VCaP (cell line): ENCODE results near the gene PLXNA2.

Experiments
- H3K27ac ChIP-seq: fragments of 450-650 bp; 2 replicates; pipeline ENCODE4 v1.5.1; 2017
- TF ChIP-seq, protein P1 (sequence below): fragments of 450-650 bp; conservative IDR thresholded peaks from 2 replicates; pipeline ENCODE4 v1.5.1; 2017; ENCODE audit warnings: mild to moderate bottlenecking, moderate library complexity

Gene PLXNA2

DNA sequence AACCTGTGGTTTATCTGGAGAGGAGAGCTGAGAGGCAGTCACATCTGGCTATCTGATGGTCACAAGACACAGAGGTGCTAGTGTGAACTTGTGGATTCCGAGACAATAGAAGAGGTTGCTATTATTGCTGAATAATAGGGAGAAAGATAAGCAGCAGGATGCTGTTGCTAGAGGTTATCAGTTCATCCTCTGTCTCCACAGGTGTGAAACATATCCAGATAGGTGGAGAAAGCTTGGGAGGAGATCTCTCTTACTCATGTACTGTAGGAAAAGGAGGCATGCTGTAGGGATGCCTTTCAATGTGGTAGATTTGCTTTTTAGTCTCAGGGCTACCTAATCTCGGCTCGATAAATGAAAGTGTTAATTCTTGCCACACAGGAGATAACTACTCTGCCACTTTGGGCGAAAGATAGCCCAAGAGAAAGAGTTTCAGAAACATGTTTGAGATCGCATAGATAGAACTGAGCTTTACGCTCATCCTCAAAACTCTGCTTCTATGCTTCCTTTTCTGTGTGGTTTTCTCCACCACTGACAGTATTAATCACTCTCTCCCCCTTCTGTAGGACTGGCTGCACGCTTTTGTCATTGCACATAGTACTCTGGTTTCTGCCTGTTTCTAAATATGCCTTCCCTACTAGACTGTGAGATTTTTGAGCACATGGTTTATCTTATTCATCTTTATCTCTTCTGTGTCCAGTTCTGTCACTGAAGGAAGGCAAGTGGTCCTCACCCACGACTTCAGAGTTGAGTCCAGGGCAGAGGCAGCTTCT lies 36.7 kb upstream of the PLXNA2 start:
- no peak overlapping the region for H3K27ac ChIP-seq
- TF ChIP-seq, protein P1, sequence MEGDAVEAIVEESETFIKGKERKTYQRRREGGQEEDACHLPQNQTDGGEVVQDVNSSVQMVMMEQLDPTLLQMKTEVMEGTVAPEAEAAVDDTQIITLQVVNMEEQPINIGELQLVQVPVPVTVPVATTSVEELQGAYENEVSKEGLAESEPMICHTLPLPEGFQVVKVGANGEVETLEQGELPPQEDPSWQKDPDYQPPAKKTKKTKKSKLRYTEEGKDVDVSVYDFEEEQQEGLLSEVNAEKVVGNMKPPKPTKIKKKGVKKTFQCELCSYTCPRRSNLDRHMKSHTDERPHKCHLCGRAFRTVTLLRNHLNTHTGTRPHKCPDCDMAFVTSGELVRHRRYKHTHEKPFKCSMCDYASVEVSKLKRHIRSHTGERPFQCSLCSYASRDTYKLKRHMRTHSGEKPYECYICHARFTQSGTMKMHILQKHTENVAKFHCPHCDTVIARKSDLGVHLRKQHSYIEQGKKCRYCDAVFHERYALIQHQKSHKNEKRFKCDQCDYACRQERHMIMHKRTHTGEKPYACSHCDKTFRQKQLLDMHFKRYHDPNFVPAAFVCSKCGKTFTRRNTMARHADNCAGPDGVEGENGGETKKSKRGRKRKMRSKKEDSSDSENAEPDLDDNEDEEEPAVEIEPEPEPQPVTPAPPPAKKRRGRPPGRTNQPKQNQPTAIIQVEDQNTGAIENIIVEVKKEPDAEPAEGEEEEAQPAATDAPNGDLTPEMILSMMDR: no peak

DNA sequence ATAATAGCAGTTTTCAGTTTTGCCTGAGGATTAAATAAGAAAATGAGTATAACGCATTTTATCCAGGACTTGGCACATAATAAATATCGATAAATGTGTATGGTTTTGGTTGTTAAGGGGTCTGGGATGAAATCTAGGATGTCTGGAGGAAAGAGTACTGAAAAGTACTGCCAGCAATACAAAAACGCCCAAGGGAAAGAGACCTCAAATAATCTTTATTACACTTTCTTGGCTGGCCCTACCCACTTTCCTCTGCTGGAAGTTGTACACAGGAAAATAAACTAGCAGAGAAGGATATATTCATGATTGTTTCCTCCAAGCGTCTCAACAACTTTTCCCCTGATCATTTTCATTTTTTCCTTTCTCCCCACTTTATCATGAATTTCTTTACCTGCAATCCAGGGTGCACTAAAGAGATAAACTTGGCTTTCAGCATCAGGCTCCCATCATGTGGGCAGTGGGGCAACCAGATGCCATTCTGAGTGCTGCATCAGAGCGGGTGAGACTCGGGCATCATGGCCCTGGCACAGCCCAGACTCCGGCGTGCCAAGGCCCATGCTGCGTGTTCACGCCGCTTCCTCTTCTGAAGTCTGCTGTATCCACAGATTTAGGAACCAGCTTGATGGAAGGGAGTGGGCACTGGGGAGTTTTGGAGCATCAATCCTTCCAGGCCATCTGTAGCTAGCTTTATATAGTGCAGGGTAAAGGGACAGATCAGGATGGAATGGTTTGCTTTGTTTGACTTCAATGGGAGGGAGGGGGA lies 35.8 kb upstream of the PLXNA2 start:
- no peak overlapping the region for H3K27ac ChIP-seq
- TF ChIP-seq, protein P1: no peak

DNA sequence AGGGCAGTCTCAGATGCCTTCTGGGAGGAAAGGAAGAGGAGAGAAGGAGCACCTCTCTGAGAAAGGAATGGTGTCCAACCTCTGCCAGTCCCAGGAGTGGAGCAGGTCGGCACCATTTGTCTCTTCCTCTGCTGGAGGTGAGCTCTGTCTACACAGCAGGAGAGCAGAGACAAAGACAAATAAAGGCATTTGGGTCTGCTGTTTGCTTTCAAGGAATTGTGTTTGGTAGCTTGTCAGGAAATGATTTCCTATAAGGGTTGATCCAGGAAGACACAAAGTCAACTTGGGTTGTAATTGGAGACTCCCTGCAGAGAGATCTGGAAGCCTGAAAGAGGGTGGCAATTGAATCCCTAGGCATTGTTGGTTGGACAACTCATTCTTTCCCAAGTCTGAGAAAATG lies 34.5 kb upstream of the PLXNA2 start:
- no peak overlapping the region for H3K27ac ChIP-seq
- TF ChIP-seq, protein P1: no peak

DNA sequence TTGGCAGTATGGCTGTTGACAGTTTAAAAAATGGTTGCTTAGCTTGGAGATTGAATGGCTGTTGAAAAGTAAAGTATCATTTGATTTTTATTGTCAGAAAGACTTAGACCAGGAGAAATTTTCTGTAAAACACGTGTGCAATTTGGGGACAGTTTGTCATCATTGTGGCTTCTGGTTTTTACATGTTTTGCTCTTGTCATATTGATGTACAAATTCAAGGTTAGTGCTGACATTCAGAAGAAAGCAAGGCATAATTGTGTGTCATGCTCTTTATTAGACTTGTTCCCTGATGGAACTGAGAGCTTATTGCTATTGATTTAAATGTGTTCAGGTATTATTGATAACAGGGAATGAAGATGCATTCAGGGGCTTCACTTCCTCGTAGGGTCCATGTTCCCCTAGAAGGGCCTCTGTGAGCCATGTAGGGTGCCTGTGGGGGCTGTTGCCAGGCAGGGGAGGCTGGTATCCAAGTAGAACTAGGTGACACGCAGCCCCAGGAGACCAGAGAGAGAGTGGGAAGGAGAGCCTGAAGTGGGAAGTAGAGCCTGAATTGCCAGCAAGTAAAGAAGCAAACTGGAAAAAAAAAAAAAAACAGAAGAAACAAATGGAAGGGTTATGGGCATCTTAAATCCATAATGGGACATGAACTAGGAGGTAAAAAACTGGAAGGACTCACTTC lies 32.7 kb upstream of the PLXNA2 start:
- TF ChIP-seq, protein P1: no peak
- no peak overlapping the region for H3K27ac ChIP-seq

DNA sequence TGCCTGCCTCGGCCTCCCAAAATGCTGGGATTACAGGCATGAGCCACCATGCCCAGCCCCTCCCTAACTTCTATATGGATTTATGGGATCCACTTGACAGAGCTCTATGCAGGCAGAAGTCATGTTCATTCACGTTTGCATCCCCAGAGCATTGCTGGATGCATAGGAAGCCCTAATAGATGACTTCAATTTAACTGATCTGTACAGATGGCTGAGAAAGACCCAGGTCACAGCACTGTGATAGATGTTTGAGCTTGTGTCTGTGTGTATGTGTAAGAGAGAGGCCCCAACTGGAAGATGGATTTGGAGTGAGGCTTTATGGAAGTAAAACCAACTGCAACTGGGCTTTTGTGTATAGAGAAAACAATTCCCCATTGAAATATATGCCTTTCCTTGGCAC lies 30.9 kb upstream of the PLXNA2 start:
- no peak overlapping the region for H3K27ac ChIP-seq
- TF ChIP-seq, protein P1: no peak

DNA sequence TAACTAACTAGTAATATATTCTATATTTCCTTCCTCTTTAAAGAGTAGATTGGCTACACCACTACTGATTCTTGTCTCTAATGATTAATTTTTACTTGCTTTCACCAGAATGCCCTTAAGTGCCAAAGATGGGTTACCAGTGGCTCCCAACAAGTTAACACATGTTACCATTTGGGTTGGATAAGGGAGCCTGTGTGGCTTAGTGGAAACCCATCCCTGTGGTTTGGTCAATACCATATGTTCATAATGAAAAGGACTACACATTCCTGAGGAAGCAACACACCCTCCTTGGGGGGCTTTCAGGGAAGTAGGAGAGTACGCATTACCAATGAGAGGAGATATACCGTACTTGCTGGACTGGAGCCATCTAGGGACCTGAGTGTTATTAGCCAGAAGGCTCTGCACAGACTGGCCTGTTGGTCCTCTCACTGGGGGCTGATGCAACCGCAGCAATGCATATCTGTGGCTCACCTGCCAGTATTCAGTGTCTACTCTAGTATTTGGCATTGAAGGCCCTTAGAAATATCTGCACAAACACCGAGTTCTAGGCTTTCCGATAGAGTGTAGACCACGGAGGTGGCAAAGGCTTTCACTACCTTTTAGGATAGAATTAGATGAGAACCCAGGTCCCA lies 29.3 kb upstream of the PLXNA2 start:
- TF ChIP-seq, protein P1: no peak
- H3K27ac ChIP-seq: no peak overlapping the region

DNA sequence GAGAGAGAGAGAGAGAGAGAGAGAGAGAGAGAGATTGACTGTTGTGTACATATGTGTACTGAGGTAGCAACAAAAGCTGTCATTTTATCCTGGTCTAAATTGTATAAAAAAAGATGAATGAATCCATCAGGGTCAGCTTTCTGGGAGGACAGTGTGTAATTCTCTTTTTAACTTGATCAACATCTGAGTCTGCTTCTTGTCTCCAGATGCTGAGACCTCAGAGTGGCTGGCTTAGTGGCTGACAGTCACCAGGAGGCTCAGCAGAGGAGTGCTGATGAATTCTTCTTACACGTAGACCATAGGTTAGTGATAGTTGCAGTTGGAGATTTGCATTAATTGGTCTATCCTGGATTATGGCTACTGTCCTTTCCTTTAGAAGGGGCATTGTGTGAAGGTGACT lies 28.5 kb upstream of the PLXNA2 start:
- TF ChIP-seq, protein P1: no peak
- H3K27ac ChIP-seq: no peak overlapping the region
